Rectal smooth muscle tissue (tissue), 1 donor: ENCODE data around the gene KCNE5.
"Not testable (repeated sequence)": the region's sequence is repeated elsewhere in the genome, so short reads cannot be mapped to it uniquely, and the experiment has no call there.

Experiments
- H3K27ac ChIP-seq: one replicate; pipeline ENCODE4 v1.7.0; 2013; ENCODE audit warnings: low read depth, low read length, inconsistent platforms
- H3K27me3 ChIP-seq: one replicate; pipeline ENCODE4 v1.7.0; 2013; ENCODE audit warnings: low read length; ENCODE audit not compliant: control insufficient read depth, insufficient read depth
- H3K36me3 ChIP-seq: one replicate; pipeline ENCODE4 v1.7.0; 2013; ENCODE audit warnings: low read length; ENCODE audit not compliant: control insufficient read depth, insufficient read depth
- H3K4me1 ChIP-seq: one replicate; pipeline ENCODE4 v1.7.0; 2013; ENCODE audit warnings: low read length; ENCODE audit not compliant: control insufficient read depth, insufficient read depth
- H3K4me3 ChIP-seq: one replicate; pipeline ENCODE4 v1.7.0; 2013; ENCODE audit warnings: low read length
- H3K9ac ChIP-seq: one replicate; pipeline ENCODE4 v1.7.0; 2013; ENCODE audit warnings: low read length

KCNE5 gene

GRCh38 chrX:109624641-109625616, at the start of gene KCNE5:
Gene KCNE5, minus strand, starts transcription at chrX:109625172. Its CDS starts 152 bp downstream, at chrX:109625020.
- no peaks in the 10 kb centered on the region for H3K36me3 ChIP-seq
- H3K27ac ChIP-seq, result no peak within 1 kb of the TSS
- no peaks in the 10 kb centered on the region for H3K4me1 ChIP-seq
- no peak within 1 kb of the TSS for H3K4me3 ChIP-seq
- no peak within 1 kb of the TSS for H3K9ac ChIP-seq
- no peaks in the 10 kb centered on the region for H3K27me3 ChIP-seq

GRCh38 chrX:109672239-109672638, 47.3 kb upstream of the KCNE5 start:
- no peaks in the 10 kb centered on the region for H3K4me1 ChIP-seq
- no peaks in the 10 kb centered on the region for H3K36me3 ChIP-seq
- no peak overlapping the region for H3K4me3 ChIP-seq
- H3K27ac ChIP-seq, result no peak overlapping the region
- H3K27me3 ChIP-seq, result no peaks in the 10 kb centered on the region
- no peak overlapping the region for H3K9ac ChIP-seq

GRCh38 chrX:109671170-109671569, 46.2 kb upstream of the KCNE5 start:
- H3K4me1 ChIP-seq, H3K36me3 ChIP-seq, H3K27me3 ChIP-seq, H3K4me3 ChIP-seq, H3K27ac ChIP-seq, H3K9ac ChIP-seq: not testable (repeated sequence)

- Histone ChIP-seq H3K4me3 (no peak overlapping the region), H3K27me3 (no peaks in the 10 kb centered on the region), H3K27ac (no peak overlapping the region), H3K36me3 (peaks cover 2% of the 10 kb centered on the region), H3K4me1 (no peaks in the 10 kb centered on the region), H3K9ac (no peak overlapping the region)
Observed at GRCh38 chrX:109667986-109668385, 43.0 kb upstream of the KCNE5 start.

- no peak overlapping the region for H3K9ac ChIP-seq
- no peak overlapping the region for H3K27ac ChIP-seq
- no peaks in the 10 kb centered on the region for H3K27me3 ChIP-seq
- no peak overlapping the region for H3K4me3 ChIP-seq
- H3K4me1 ChIP-seq, result no peaks in the 10 kb centered on the region
- H3K36me3 ChIP-seq, result no peaks in the 10 kb centered on the region
Observed at GRCh38 chrX:109660435-109661143, 35.6 kb upstream of the KCNE5 start.

GRCh38 chrX:109658391-109658790, 33.4 kb upstream of the KCNE5 start:
- no peaks in the 10 kb centered on the region for H3K36me3 ChIP-seq
- no peak overlapping the region for H3K27ac ChIP-seq
- H3K4me1 ChIP-seq, result no peaks in the 10 kb centered on the region
- H3K9ac ChIP-seq, result no peak overlapping the region
- H3K4me3 ChIP-seq, result no peak overlapping the region
- H3K27me3 ChIP-seq, result no peaks in the 10 kb centered on the region

GRCh38 chrX:109657364-109657763, 32.4 kb upstream of the KCNE5 start:
- H3K9ac ChIP-seq, H3K27me3 ChIP-seq, H3K4me1 ChIP-seq, H3K36me3 ChIP-seq, H3K27ac ChIP-seq, H3K4me3 ChIP-seq: not testable (repeated sequence)

- Histone ChIP-seq H3K4me1 (no peaks in the 10 kb centered on the region), H3K4me3 (no peak overlapping the region), H3K36me3 (no peaks in the 10 kb centered on the region), H3K27me3 (no peaks in the 10 kb centered on the region), H3K9ac (no peak overlapping the region), H3K27ac (no peak overlapping the region)
Observed at GRCh38 chrX:109656774-109657173, 31.8 kb upstream of the KCNE5 start.

GRCh38 chrX:109655502-109656201, 30.7 kb upstream of the KCNE5 start:
- H3K27me3 ChIP-seq, result no peaks in the 10 kb centered on the region
- no peak overlapping the region for H3K27ac ChIP-seq
- no peak overlapping the region for H3K4me3 ChIP-seq
- no peak overlapping the region for H3K9ac ChIP-seq
- H3K4me1 ChIP-seq, result no peaks in the 10 kb centered on the region
- no peaks in the 10 kb centered on the region for H3K36me3 ChIP-seq

GRCh38 chrX:109654516-109655109, 29.6 kb upstream of the KCNE5 start:
- no peak overlapping the region for H3K27ac ChIP-seq
- no peak overlapping the region for H3K4me3 ChIP-seq
- no peaks in the 10 kb centered on the region for H3K36me3 ChIP-seq
- no peak overlapping the region for H3K9ac ChIP-seq
- no peaks in the 10 kb centered on the region for H3K4me1 ChIP-seq
- H3K27me3 ChIP-seq, result no peaks in the 10 kb centered on the region

GRCh38 chrX:109644671-109645070, 19.7 kb upstream of the KCNE5 start:
- not testable (repeated sequence) for H3K4me1 ChIP-seq, H3K27ac ChIP-seq, H3K27me3 ChIP-seq, H3K9ac ChIP-seq, H3K36me3 ChIP-seq, H3K4me3 ChIP-seq

- Histone ChIP-seq H3K4me3 (no peak overlapping the region), H3K36me3 (no peaks in the 10 kb centered on the region), H3K9ac (no peak overlapping the region), H3K4me1 (no peaks in the 10 kb centered on the region), H3K27ac (no peak overlapping the region), H3K27me3 (no peaks in the 10 kb centered on the region)
Observed at GRCh38 chrX:109643687-109644086, 18.7 kb upstream of the KCNE5 start.
